IMR-90 (cell line): Measurements from ENCODE around the gene SMG5. TPM values are rescaled to one million over a fixed set of nuclear protein-coding genes. Genes with fewer than 3 reads are reported as not detected.

ENCODE experiments used
- ATAC-seq: fragments of 200-7000 bp; cut with Tn5 transposase; 2 replicates; pipeline ENCODE4 v1.9.1; 2020; ENCODE audit warnings: low read depth, mild to moderate bottlenecking, moderate library complexity
- BruUV-seq: library from RNA; stranded (reverse); fragments of 400-500 nt; replicated peaks from 2 replicates; lab custom pipeline; 2021; lab: Mats Ljungman, UMichigan
- CTCF ChIA-PET: fragments of 300-600 bp; formaldehyde crosslinking; extraction: SDS; loops from one replicate; lab custom pipeline; 2021; ENCODE audit warnings: antibody characterized with exemption; lab: Yijun Ruan, JAX
- POLR2A ChIA-PET: fragments of 300-600 bp; sonication (Branson Sonifier 250); formaldehyde crosslinking; loops from one replicate; lab custom pipeline; 2022; ENCODE audit warnings: antibody characterized with exemption; ENCODE audit not compliant: unreplicated experiment; lab: Charles Lee
- DNase-seq: peaks from one replicate; pipeline ENCODE4 v3.0.0; 2013
- H2AFZ ChIP-seq: replicated peaks from 2 replicates; pipeline ENCODE3; 2013; ENCODE audit warnings: low read length, mild to moderate bottlenecking; ENCODE audit not compliant: poor library complexity
- H2AK5ac ChIP-seq: 2 replicates; pipeline ENCODE4 v1.6.1; 2013; ENCODE audit warnings: low read depth, low read length, inconsistent platforms
- H2AK9ac ChIP-seq: replicated peaks from 2 replicates; pipeline ENCODE3; 2013; ENCODE audit warnings: mild to moderate bottlenecking, low read depth, low read length, moderate library complexity; ENCODE audit not compliant: poor library complexity
- H2BK120ac ChIP-seq: 2 replicates; pipeline ENCODE4 v1.6.1; 2013; ENCODE audit warnings: low read depth, low read length, inconsistent platforms
- H2BK15ac ChIP-seq: 3 replicates; pipeline ENCODE4 v1.6.1; 2013; ENCODE audit warnings: low read depth, low read length, inconsistent platforms
- H2BK20ac ChIP-seq: 2 replicates; pipeline ENCODE4 v1.6.1; 2013; ENCODE audit warnings: low read depth, mild to moderate bottlenecking, inconsistent platforms, low read length, moderate library complexity
- H2BK5ac ChIP-seq: 2 replicates; pipeline ENCODE4 v1.6.1; 2013; ENCODE audit warnings: mild to moderate bottlenecking, low read depth, low read length, inconsistent platforms; ENCODE audit not compliant: poor library complexity, severe bottlenecking
- H3K14ac ChIP-seq: replicated peaks from 2 replicates; pipeline ENCODE4 v1.6.1; 2013; ENCODE audit warnings: low read depth, low read length, inconsistent platforms
- H3K18ac ChIP-seq: 2 replicates; pipeline ENCODE4 v1.6.1; 2013; ENCODE audit warnings: low read depth, low read length, control low read depth
- H3K23ac ChIP-seq: 2 replicates; pipeline ENCODE4 v1.6.1; 2013; ENCODE audit warnings: low read depth, low read length, inconsistent platforms
- H3K27ac ChIP-seq: 2 replicates; pipeline ENCODE4 v1.5.1; 2013; ENCODE audit warnings: mild to moderate bottlenecking, control low read depth, low read length; ENCODE audit not compliant: insufficient read depth
- H3K27me3 ChIP-seq: 2 replicates; pipeline ENCODE4 v1.6.1; 2013; ENCODE audit warnings: low read length; ENCODE audit not compliant: control insufficient read depth, insufficient read depth
- H3K36me3 ChIP-seq: 2 replicates; pipeline ENCODE4 v1.6.1; 2013; ENCODE audit warnings: low read length, mixed read lengths; ENCODE audit not compliant: control insufficient read depth, insufficient read depth
- H3K4ac ChIP-seq: 2 replicates; pipeline ENCODE4 v1.6.1; 2013; ENCODE audit warnings: low read depth, low read length, inconsistent platforms
- H3K4me1 ChIP-seq: 2 replicates; pipeline ENCODE4 v1.6.1; 2013; ENCODE audit warnings: low read length, mixed read lengths; ENCODE audit not compliant: control insufficient read depth, insufficient read depth
- H3K4me2 ChIP-seq: 2 replicates; pipeline ENCODE4 v1.6.1; 2013; ENCODE audit warnings: low read depth, mild to moderate bottlenecking, control low read depth, low read length, moderate library complexity
- H3K4me3 ChIP-seq: 2 replicates; pipeline ENCODE4 v1.5.1; 2013; ENCODE audit warnings: low read depth, mild to moderate bottlenecking, control low read depth, low read length, moderate library complexity; ENCODE audit not compliant: insufficient read depth
- H3K56ac ChIP-seq: 2 replicates; pipeline ENCODE4 v1.6.1; 2013; ENCODE audit warnings: low read length, inconsistent platforms; ENCODE audit not compliant: insufficient read depth; ENCODE audit errors: extremely low read depth
- H3K79me1 ChIP-seq, 2 experiments: 2 replicates each; pipeline ENCODE4 v1.6.1; 2013; ENCODE audit warnings: low read length in 2 of 2, inconsistent platforms in 1 of 2, low read depth in 1 of 2
- H3K9ac ChIP-seq: 2 replicates; pipeline ENCODE4 v1.6.1; 2013; ENCODE audit warnings: low read depth, low read length, control low read depth
- H3K9me1 ChIP-seq: 2 replicates; pipeline ENCODE4 v1.6.1; 2013; ENCODE audit warnings: low read length, inconsistent platforms; ENCODE audit not compliant: insufficient read depth
- H3K9me3 ChIP-seq: 2 replicates; pipeline ENCODE4 v1.6.1; 2013; ENCODE audit warnings: low read length; ENCODE audit not compliant: control insufficient read depth, insufficient read depth
- H4K20me1 ChIP-seq: 2 replicates; pipeline ENCODE4 v1.6.1; 2013; ENCODE audit warnings: low read length, inconsistent platforms; ENCODE audit not compliant: insufficient read depth
- H4K5ac ChIP-seq: 2 replicates; pipeline ENCODE4 v1.6.1; 2013; ENCODE audit warnings: mild to moderate bottlenecking, low read depth, low read length, control low read depth
- H4K8ac ChIP-seq, 2 experiments: 2 replicates each; pipeline ENCODE4 v1.6.1; 2013; ENCODE audit warnings: low read depth in 2 of 2, low read length in 2 of 2, control low read depth in 1 of 2, inconsistent platforms in 1 of 2
- H4K91ac ChIP-seq: 2 replicates; pipeline ENCODE4 v1.6.1; 2013; ENCODE audit warnings: low read depth, low read length, inconsistent platforms; ENCODE audit not compliant: insufficient read depth
- BHLHE40 ChIP-seq: fragments of 150-350 bp; IDR thresholded peaks from 2 replicates; pipeline ENCODE4 v1.6.1; 2016; ENCODE audit warnings: mild to moderate bottlenecking, low read depth, low read length
- MXI1 ChIP-seq: IDR thresholded peaks from 2 replicates; pipeline ENCODE4 v1.6.1; 2012; ENCODE audit warnings: low read depth, mild to moderate bottlenecking, low read length, moderate library complexity, borderline replicate concordance
- WGBS, 2 experiments: methylation state at CpG; one replicate each; pipeline versions ENCODE4 v1.1.5 to v1.1.7; 2013; ENCODE audit warnings: missing lambda C conversion rate in 2 of 2; ENCODE audit not compliant: insufficient read length in 1 of 2; ENCODE audit errors: extremely low coverage in 2 of 2; 5-methylcytosine and 5-hydroxymethylcytosine counted together
- dilution Hi-C: fragments of 300-500 bp; cut with HindIII; formaldehyde crosslinking; loops from one replicate; pipeline ENCODE4 v1.14.3; 2018; ENCODE audit warnings: low sequenced_read_pairs; ENCODE audit not compliant: unreplicated experiment
- in situ Hi-C: fragments of 300-500 bp; cut with MboI; formaldehyde crosslinking; loops from 3 replicates; pipeline ENCODE4 v1.14.3; 2019; ENCODE audit warnings: low sequenced_read_pairs, inconsistent platforms, mixed read lengths
- intact Hi-C: fragments of 100-400 bp; cut with micrococcal nuclease; formaldehyde crosslinking; loops from 2 replicates; pipeline ENCODE4 v1.10.0; 2022
- polyA plus RNA-seq, 3 experiments: library from polyadenylated mRNA; depleted of rRNA; stranded (reverse); fragments of >200 nt; gene quantifications; 2 replicates each; pipeline ENCODE4 v1.2.3, GENCODE V29; 2012; ENCODE audit warnings: low replicate concordance in 1 of 3
- total RNA-seq: library from RNA; depleted of rRNA; stranded (reverse); fragments of >200 nt; gene quantifications from 2 replicates; pipeline ENCODE4 v1.2.3, GENCODE V29; 2012

Gene SMG5
- total and polyA plus RNA-seq, 2 of the 4 experiments (the other 2 are of a cell fraction) = 34.7 to 37.3 TPM

DNA sequence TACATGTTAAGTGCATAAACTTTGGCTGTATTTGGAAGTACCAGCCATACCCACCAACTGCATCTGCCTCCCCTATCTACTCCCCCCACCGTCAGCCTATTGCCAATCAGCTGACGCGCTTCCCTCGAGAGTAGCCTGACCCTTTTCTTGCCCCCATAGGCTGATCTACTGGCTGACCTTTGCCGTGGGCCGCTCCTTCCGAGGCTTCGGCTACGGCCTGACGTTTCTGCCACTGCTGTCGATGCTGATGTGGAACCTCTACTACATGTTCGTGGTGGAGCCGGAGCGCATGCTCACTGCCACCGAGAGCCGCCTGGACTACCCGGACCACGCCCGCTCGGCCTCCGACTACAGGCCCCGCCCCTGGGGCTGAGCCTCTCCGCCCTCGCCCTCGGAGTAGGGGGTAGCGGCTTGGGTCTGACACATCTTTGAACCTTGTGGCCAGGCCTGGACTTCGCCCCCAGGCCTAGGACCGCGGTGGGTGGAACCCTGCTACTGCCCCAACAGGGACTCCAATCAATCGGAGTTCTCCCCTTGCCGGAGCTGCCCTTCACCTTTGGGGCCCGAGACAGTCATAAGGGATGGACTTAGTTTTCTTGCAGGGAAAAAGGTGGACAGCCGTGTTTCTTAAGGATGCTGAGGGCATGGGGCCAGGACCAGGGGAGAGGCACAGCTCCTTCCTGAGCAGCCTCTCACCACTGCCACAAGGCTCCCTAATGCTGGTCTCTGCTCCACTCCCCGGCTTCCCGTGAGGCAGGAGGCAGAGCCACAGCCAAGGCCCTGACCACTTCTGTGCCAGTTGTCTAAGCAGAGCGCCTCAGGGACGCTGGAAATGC lies 8.8 kb upstream of the SMG5 start:
- peaks cover 12% of the 10 kb centered on the region for H3K36me3 ChIP-seq
- WGBS, 2 experiments = 20% methylated on average over 3 of the region's 37 CpGs; no CpG with 5 or more reads in 1 of the 2 experiments
- dilution Hi-C loops = no loop called here
- H3K4me1 ChIP-seq = peaks cover 2% of the 10 kb centered on the region; the same call in 1 of the 2 replicates
- no peaks in the 10 kb centered on the region for H3K27me3 ChIP-seq
- peaks cover 3 to 29% of the 10 kb centered on the region in 2 experiments for H3K79me1 ChIP-seq
- H4K91ac ChIP-seq = peak overlapping the region; percentile 89
- peak overlapping the region; percentile 91 for H3K18ac ChIP-seq
- TF ChIP-seq MXI1 (peak; percentile 28; the same call in 1 of the 2 replicates), BHLHE40 (no peak)
- ChIA-PET POLR2A (no interaction called here), CTCF (no interaction called here)
- H4K20me1 ChIP-seq = no peaks in the 10 kb centered on the region
- peak overlapping the region; percentile 98 for H4K5ac ChIP-seq
- H3K27ac ChIP-seq = peak overlapping the region; percentile 89
- H3K9me1 ChIP-seq = peaks cover 6% of the 10 kb centered on the region; the same call in 1 of the 2 replicates
- BruUV-seq = no TSS peak
- H3K9ac ChIP-seq = peak overlapping the region; percentile 88
- peak overlapping the region; percentile 91 for H3K4me3 ChIP-seq
- ATAC-seq (peak; percentile 98), DNase-seq (peak; percentile 72)
- peak overlapping the region; percentile 94 for H3K4ac ChIP-seq
- peak overlapping the region; percentile 95 for H3K14ac ChIP-seq
- H2AFZ ChIP-seq = peak overlapping the region; percentile 94
- in situ Hi-C loops = no loop called here
- H2AK9ac ChIP-seq = peak overlapping the region; percentile 66
- H2AK5ac ChIP-seq = peak overlapping the region; percentile 62; the same call in 1 of the 2 replicates
- H2BK20ac ChIP-seq = no peak overlapping the region
- H2BK15ac ChIP-seq = no peak overlapping the region
- H4K8ac ChIP-seq = peak overlapping the region; percentile 5 to 97; a peak in 3 of 4 replicates
- peak overlapping the region; percentile 75 for H2BK5ac ChIP-seq
- H3K4me2 ChIP-seq = peak overlapping the region; percentile 99
- peak overlapping the region; percentile 67; the same call in 1 of the 2 replicates for H3K56ac ChIP-seq
- H2BK120ac ChIP-seq = peak overlapping the region; percentile 42; the same call in 1 of the 2 replicates
- H3K23ac ChIP-seq = peak overlapping the region; percentile 89; the same call in 1 of the 2 replicates
- no peaks in the 10 kb centered on the region for H3K9me3 ChIP-seq
- intact Hi-C loops = no loop called here
